HepG2 (cell line): Measurements from ENCODE around the gene PLCB1. TPM values are rescaled to one million over a fixed set of nuclear protein-coding genes. Genes with fewer than 3 reads are reported as not detected.

Experiments used
- ATAC-seq: fragments of 200-7000 bp; cut with Tn5 transposase; 3 replicates; pipeline ENCODE4 v1.9.1; 2020; ENCODE audit warnings: mild to moderate bottlenecking, moderate library complexity
- BruUV-seq: library from RNA; stranded (reverse); fragments of 400-500 nt; replicated peaks from 2 replicates; lab custom pipeline; 2021; lab: Mats Ljungman, UMichigan
- CTCF ChIA-PET: fragments of 300-600 bp; formaldehyde crosslinking; extraction: SDS; loops from one replicate; lab custom pipeline; 2021; ENCODE audit warnings: low total read pairs, inconsistent platforms, low intra/inter-chr PET ratio; lab: Yijun Ruan, JAX
- POLR2A ChIA-PET: fragments of 350-600 bp; sonication (Branson Sonifier 250); formaldehyde crosslinking; loops from one replicate; lab custom pipeline; 2020; ENCODE audit warnings: antibody characterized with exemption, inconsistent platforms; lab: Yijun Ruan, JAX
- DNase-seq: peaks from one replicate; pipeline ENCODE4 v3.0.0-alpha.2; 2015; ENCODE audit warnings: low spot score
- FAIRE-seq: peaks from 3 replicates; lab custom pipeline; 2011; peaks lifted over from hg19 to GRCh38; lab: Jason Lieb, UNC
- H2AFZ ChIP-seq: one replicate; pipeline ENCODE4 v1.6.1; 2011; ENCODE audit warnings: low read length, inconsistent platforms
- H3K27ac ChIP-seq: fragments of 300-600 bp; 3 replicates; pipeline ENCODE4 v1.8.0; 2011; ENCODE audit warnings: mixed run types, mild to moderate bottlenecking, mixed read lengths, low read length, inconsistent platforms; ENCODE audit not compliant: insufficient read depth; ENCODE audit errors: extremely low read length
- H3K27me3 ChIP-seq, 2 experiments: fragments of 200-600 bp in 1 of 2; 2 replicates in 1 of 2; 3 replicates in 1 of 2; pipeline versions ENCODE4 v1.6.0 to v1.8.0; 2011; ENCODE audit warnings: low read length in 2 of 2, mild to moderate bottlenecking in 2 of 2, moderate library complexity in 2 of 2, inconsistent platforms in 1 of 2; ENCODE audit not compliant: insufficient read depth in 2 of 2, control insufficient read depth in 1 of 2
- H3K36me3 ChIP-seq, 2 experiments: fragments of 200-600 bp in 1 of 2; replicated peaks in 1 of 2; 2 replicates in 1 of 2; 3 replicates in 1 of 2; pipeline versions ENCODE4 v1.5.1 to v1.8.0; 2011; ENCODE audit warnings: low read length in 2 of 2, inconsistent platforms in 1 of 2; ENCODE audit not compliant: insufficient read depth in 2 of 2, control insufficient read depth in 1 of 2
- H3K4me1 ChIP-seq: 2 replicates; pipeline ENCODE4 v1.5.1; 2012; ENCODE audit warnings: low read length, inconsistent platforms; ENCODE audit not compliant: insufficient read depth
- H3K4me2 ChIP-seq: 2 replicates; pipeline ENCODE4 v1.6.0; 2011; ENCODE audit warnings: low read depth, low read length, inconsistent platforms
- H3K4me3 ChIP-seq, 3 experiments: fragments of 200-600 bp in 1 of 3; sonication (generic), shearing (Covaris generic) in 1 of 3; replicated peaks in 1 of 3; 2 replicates each; pipeline ENCODE4 v1.5.1; 2011 to 2016; ENCODE audit warnings: low read length in 3 of 3, inconsistent platforms in 2 of 3, low read depth in 2 of 3, mild to moderate bottlenecking in 2 of 3, control low read depth in 1 of 3, mixed read lengths in 1 of 3; ENCODE audit not compliant: insufficient read depth in 1 of 3
- H3K79me2 ChIP-seq: one replicate; pipeline ENCODE4 v1.6.1; 2011; ENCODE audit warnings: low read length, inconsistent platforms; ENCODE audit not compliant: insufficient read depth
- H3K9ac ChIP-seq: 2 replicates; pipeline ENCODE4 v1.6.0; 2011; ENCODE audit warnings: mild to moderate bottlenecking, low read depth, low read length, inconsistent platforms; ENCODE audit not compliant: insufficient read depth
- H3K9me3 ChIP-seq: 2 replicates; pipeline ENCODE4 v1.5.1; 2012; ENCODE audit warnings: mild to moderate bottlenecking, low read length
- H4K20me1 ChIP-seq: 2 replicates; pipeline ENCODE4 v1.6.0; 2011; ENCODE audit warnings: inconsistent platforms, mild to moderate bottlenecking, low read length, moderate library complexity; ENCODE audit not compliant: insufficient read depth
- BCL3 ChIP-seq: sonication (generic); formaldehyde crosslinking; IDR thresholded peaks from 2 replicates; pipeline ENCODE4 v1.5.1; 2020; ENCODE audit warnings: mild to moderate bottlenecking, missing genetic modification reagents, moderate library complexity
- CSRNP2 ChIP-seq: sonication (generic); formaldehyde crosslinking; conservative IDR thresholded peaks from 2 replicates; pipeline ENCODE4 v1.8.0; 2022; ENCODE audit warnings: low read depth, missing genetic modification reagents
- FOXA3 ChIP-seq: IDR thresholded peaks from 2 replicates; pipeline ENCODE4 v1.6.1; 2016; ENCODE audit warnings: missing genetic modification reagents, missing compliant biosample characterization
- GABPB1 ChIP-seq: IDR thresholded peaks from 2 replicates; pipeline ENCODE4 v1.6.1; 2016; ENCODE audit warnings: mild to moderate bottlenecking, missing genetic modification reagents, moderate library complexity, missing compliant biosample characterization
- HOXD1 ChIP-seq: sonication (generic); formaldehyde crosslinking; IDR thresholded peaks from 2 replicates; pipeline ENCODE4 v1.5.0; 2020; ENCODE audit warnings: missing genetic modification reagents
- ISX ChIP-seq: sonication (generic); formaldehyde crosslinking; conservative IDR thresholded peaks from 2 replicates; pipeline ENCODE4 v1.5.0; 2020; ENCODE audit warnings: missing genetic modification reagents
- MEF2D ChIP-seq: sonication (generic); formaldehyde crosslinking; IDR thresholded peaks from 2 replicates; pipeline ENCODE4 v1.5.1; 2020; ENCODE audit warnings: mild to moderate bottlenecking, missing genetic modification reagents
- MLX ChIP-seq: IDR thresholded peaks from 2 replicates; pipeline ENCODE4 v1.6.1; 2016
- MXD4 ChIP-seq: IDR thresholded peaks from 2 replicates; pipeline ENCODE4 v1.6.1; 2016; ENCODE audit warnings: mild to moderate bottlenecking, missing biosample characterization, missing genetic modification reagents
- NFKB2 ChIP-seq: sonication (generic); formaldehyde crosslinking; IDR thresholded peaks from 2 replicates; pipeline ENCODE4 v1.4.0; 2020; ENCODE audit warnings: missing genetic modification reagents, borderline replicate concordance
- NFKBIZ ChIP-seq: IDR thresholded peaks from 2 replicates; pipeline ENCODE4 v1.6.1; 2018; ENCODE audit warnings: missing genetic modification reagents, missing compliant biosample characterization
- PBX2 ChIP-seq: IDR thresholded peaks from 2 replicates; pipeline ENCODE4 v1.6.1; 2016; ENCODE audit warnings: control low read depth
- RORA ChIP-seq: sonication (generic); formaldehyde crosslinking; IDR thresholded peaks from 2 replicates; pipeline ENCODE4 v1.5.0; 2020; ENCODE audit warnings: mild to moderate bottlenecking, missing genetic modification reagents, moderate library complexity
- RXRA ChIP-seq: sonication (generic); formaldehyde crosslinking; IDR thresholded peaks from 2 replicates; pipeline ENCODE4 v1.5.1; 2020; ENCODE audit warnings: missing genetic modification reagents
- SMARCE1 ChIP-seq: fragments of 450-650 bp; IDR thresholded peaks from 2 replicates; pipeline ENCODE4 v1.6.1; 2017; ENCODE audit warnings: borderline replicate concordance
- SP5 ChIP-seq: IDR thresholded peaks from 2 replicates; pipeline ENCODE4 v1.6.1; 2016; ENCODE audit warnings: low read depth, borderline replicate concordance
- ZBTB43 ChIP-seq: sonication (generic); formaldehyde crosslinking; conservative IDR thresholded peaks from 2 replicates; pipeline ENCODE4 v1.4.0; 2020; ENCODE audit warnings: missing genetic modification reagents
- ZNF251 ChIP-seq: sonication (generic); formaldehyde crosslinking; IDR thresholded peaks from 2 replicates; pipeline ENCODE4 v1.9.0; 2021; ENCODE audit warnings: mild to moderate bottlenecking, missing genetic modification reagents
- ZNF260 ChIP-seq: sonication (generic); formaldehyde crosslinking; IDR thresholded peaks from 2 replicates; pipeline ENCODE4 v1.4.0; 2020; ENCODE audit warnings: missing genetic modification reagents, low read depth, mild to moderate bottlenecking, borderline replicate concordance
- ZNF34 ChIP-seq: sonication (generic); formaldehyde crosslinking; IDR thresholded peaks from 2 replicates; pipeline ENCODE4 v1.4.0; 2020; ENCODE audit warnings: mild to moderate bottlenecking, missing genetic modification reagents, borderline replicate concordance
- ZNF543 ChIP-seq: sonication (generic); formaldehyde crosslinking; IDR thresholded peaks from 2 replicates; pipeline ENCODE4 v1.4.0; 2020; ENCODE audit warnings: mild to moderate bottlenecking, missing genetic modification reagents
- WGBS: methylation state at CpG from one replicate; pipeline ENCODE4 v1.1.6; 2017; ENCODE audit warnings: low lambda C conversion rate; 5-methylcytosine and 5-hydroxymethylcytosine counted together
- in situ Hi-C: cut with HindIII; loops from 2 replicates; pipeline ENCODE4 v1.10.0; 2017; ENCODE audit warnings: low pct_unique_long_range_greater_than_20kb; ENCODE audit not compliant: extremely low pct_ligation_motif_present
- intact Hi-C: fragments of 100-400 bp; cut with micrococcal nuclease; formaldehyde crosslinking; loops from one replicate; pipeline ENCODE4 v1.10.0; 2022; ENCODE audit not compliant: unreplicated experiment
- polyA plus RNA-seq, 8 experiments: library from polyadenylated mRNA; depleted of rRNA in 3 of 8; stranded (reverse) in 7 of 8; unstranded in 1 of 8; fragments of >200 nt; fragmentation: Illumina TruSeq in 4 of 8; extraction: Trizol in 4 of 8; gene quantifications; 2 replicates each; pipeline versions ENCODE4 v1.2.1 to v1.2.3, GENCODE V29; 2011 to 2016; ENCODE audit warnings: low read depth in 4 of 8, missing spikeins in 1 of 8, mixed read lengths in 1 of 8; ENCODE audit not compliant: insufficient read depth in 1 of 8
- total RNA-seq, 5 experiments: library from RNA; depleted of rRNA; stranded (reverse); fragments of >200 nt; fragmentation: Illumina TruSeq; extraction: Trizol; gene quantifications; 2 replicates each; pipeline ENCODE4 v1.2.3, GENCODE V29; 2016; ENCODE audit warnings: low read depth in 1 of 5

The PLCB1 gene
- total and polyA plus RNA-seq, 2 of the 13 experiments (the other 11 are each of a cell fraction or from before 2014, with no cell fraction given), result 42.4 to 55.9 TPM

- Histone ChIP-seq H4K20me1 (no peaks in the 10 kb centered on the region), H3K9me3 (no peaks in the 10 kb centered on the region), H3K9ac (no peak overlapping the region), H3K4me3 (no peak overlapping the region), H3K27me3 (no peaks in the 10 kb centered on the region), H3K36me3 (peaks cover 2 to 23% of the 10 kb centered on the region in 2 experiments; a peak in 4 of 5 replicates), H3K27ac (peak overlapping the region; percentile 70), H2AFZ (no peak overlapping the region), H3K4me2 (peak overlapping the region; percentile 52; the same call in 1 of the 2 replicates), H3K79me2 (peaks cover 87% of the 10 kb centered on the region), H3K4me1 (peaks cover 48% of the 10 kb centered on the region)
- no TSS peak for BruUV-seq
- WGBS, result 82% methylated on average over 3 of the region's 3 CpGs
- ChIA-PET POLR2A (interaction anchor here (1.5 to 2.2 kb wide), 3 partner anchors 10 to 108 kb away, joined by 4 to 12 read pairs (median 7); no protein-coding TSS in a partner anchor), CTCF (no interaction called here)
- DNase-seq (no peak), ATAC-seq (no peak), FAIRE-seq (no peak)
- intact Hi-C loops, result no loop called here
- in situ Hi-C loops, result no loop called here
- TF ChIP-seq GABPB1 (CRISPR knock-in tag) (no peak), ZBTB43 (CRISPR knock-in tag) (0 out of 2 replicates have a peak, but pooled peaks have one; percentile 35), ZNF543 (CRISPR knock-in tag) (no peak), MXD4 (CRISPR knock-in tag) (no peak), NFKB2 (CRISPR knock-in tag) (no peak), CSRNP2 (no peak), SMARCE1 (no peak), RORA (CRISPR knock-in tag) (no peak), ZNF260 (no peak), ZNF34 (CRISPR knock-in tag) (no peak), BCL3 (CRISPR knock-in tag) (no peak), MLX (no peak), MEF2D (CRISPR knock-in tag) (no peak), SP5 (CRISPR knock-in tag) (no peak), HOXD1 (CRISPR knock-in tag) (0 out of 2 replicates have a peak, but pooled peaks have one; percentile 25), ISX (0 out of 2 replicates have a peak, but pooled peaks have one; percentile 45), RXRA (CRISPR knock-in tag) (no peak), FOXA3 (CRISPR knock-in tag) (no peak), NFKBIZ (CRISPR knock-in tag) (no peak), ZNF251 (CRISPR knock-in tag) (no peak), PBX2 (no peak)
These were observed 11.4 kb downstream of the PLCB1 start for GRCh38 chr20:8143474-8143873.
